K562 (cell line): ENCODE measurements around the gene MXD3. TPM values are rescaled to one million over a fixed set of nuclear protein-coding genes. Genes with fewer than 3 reads are reported as not detected.

Experiments
- ARID2 ChIP-seq: fragments of 450-650 bp; IDR thresholded peaks from 2 replicates; pipeline ENCODE4 v1.6.1; 2017; ENCODE audit warnings: antibody characterized with exemption, mild to moderate bottlenecking
- ASH1L ChIP-seq: fragments of 450-650 bp; IDR thresholded peaks from 2 replicates; pipeline ENCODE4 v1.6.1; 2018; ENCODE audit warnings: borderline replicate concordance, mild to moderate bottlenecking, low read depth; ENCODE audit not compliant: partially characterized antibody
- HCFC1 ChIP-seq: IDR thresholded peaks from 2 replicates; pipeline ENCODE4 v1.6.1; 2012; ENCODE audit warnings: low read depth, low read length, improper control_type of control experiment
- KDM2B ChIP-seq: fragments of 250-450 bp; sonication (Bioruptor Pico); IDR thresholded peaks from 2 replicates; pipeline ENCODE4 v1.8.0; 2021; ENCODE audit warnings: mild to moderate bottlenecking, moderate library complexity
- MCM5 ChIP-seq: fragments of 450-650 bp; IDR thresholded peaks from 2 replicates; pipeline ENCODE4 v1.6.1; 2016; ENCODE audit warnings: low read depth
- SIN3A ChIP-seq, 2 experiments: fragments of 150-350 bp in 1 of 2; IDR thresholded peaks; 2 replicates each; pipeline ENCODE4 v1.6.1; 2011 to 2016; ENCODE audit warnings: borderline replicate concordance in 2 of 2, low read depth in 2 of 2, low read length in 2 of 2, mild to moderate bottlenecking in 2 of 2, moderate library complexity in 2 of 2; ENCODE audit not compliant: control insufficient read depth in 1 of 2
- ZBTB8A ChIP-seq: fragments of 450-650 bp; IDR thresholded peaks from 2 replicates; pipeline ENCODE4 v1.6.1; 2018; ENCODE audit warnings: mild to moderate bottlenecking, moderate library complexity; ENCODE audit not compliant: partially characterized antibody
- ZNF41 ChIP-seq: fragments of 250-450 bp; sonication (Bioruptor Pico); conservative IDR thresholded peaks from 2 replicates; pipeline ENCODE4 v1.4.0; 2020; ENCODE audit warnings: mild to moderate bottlenecking
- polyA plus RNA-seq, 8 experiments: library from polyadenylated mRNA; depleted of rRNA in 4 of 8; stranded (reverse) in 5 of 8; unstranded in 3 of 8; fragments of >200 nt; fragmentation: Nextera tagmentation in 2 of 8; fragmentation: Illumina TruSeq in 1 of 8; extraction: Ambion mirVana in 2 of 8; extraction: Trizol in 1 of 8; gene quantifications; 2 replicates each; pipeline versions ENCODE4 v1.2.1 to v1.2.3, GENCODE V29; 2011 to 2014; ENCODE audit warnings: inconsistent platforms in 1 of 8, missing spikeins in 1 of 8
- total RNA-seq, 7 experiments: library from RNA; depleted of rRNA in 6 of 7; stranded (reverse); fragments of >200 nt in 6 of 7; fragmentation: Illumina TruSeq in 2 of 7; extraction: Trizol in 2 of 7; gene quantifications; 2 replicates each; pipeline versions ENCODE4 v1.2.1 to v1.2.3, GENCODE V29; 2011 to 2021; ENCODE audit warnings: low replicate concordance in 1 of 7
- TF ChIP-seq, protein P1 (sequence below): fragments of 450-650 bp; formaldehyde crosslinking; IDR thresholded peaks from 2 replicates; pipeline ENCODE4 v1.4.0; 2020; ENCODE audit warnings: mild to moderate bottlenecking
- TF ChIP-seq, protein P2 (sequence below), 2 experiments: IDR thresholded peaks in 1 of 2; conservative IDR thresholded peaks in 1 of 2; 2 replicates each; pipeline ENCODE4 v1.6.1; 2016; ENCODE audit warnings: low read depth in 2 of 2, mild to moderate bottlenecking in 1 of 2, missing compliant biosample characterization in 1 of 2, missing genetic modification characterization in 1 of 2, moderate library complexity in 1 of 2
- TF ChIP-seq, protein P3 (sequence below), 2 experiments: fragments of 450-650 bp in 1 of 2; IDR thresholded peaks; 2 replicates each; pipeline ENCODE4 v1.6.1; 2011 to 2017; ENCODE audit warnings: low read depth in 2 of 2, antibody characterized with exemption in 1 of 2, borderline replicate concordance in 1 of 2, low read length in 1 of 2, mild to moderate bottlenecking in 1 of 2, mixed read lengths in 1 of 2; ENCODE audit not compliant: control insufficient read depth in 1 of 2
- TF ChIP-seq, protein P4 (sequence below): fragments of 250-450 bp; sonication (Bioruptor Pico); IDR thresholded peaks from 2 replicates; pipeline ENCODE4 v1.8.0; 2021; ENCODE audit warnings: mild to moderate bottlenecking, moderate library complexity
- TF ChIP-seq, protein P5 (sequence below): sonication (generic); IDR thresholded peaks from 2 replicates; pipeline ENCODE4 v1.6.1; 2016
- TF ChIP-seq, protein P6 (sequence below): sonication (generic); formaldehyde crosslinking; IDR thresholded peaks from 2 replicates; pipeline ENCODE4 v1.9.0; 2022; ENCODE audit warnings: mild to moderate bottlenecking, missing genetic modification reagents

Gene MXD3
- total and polyA plus RNA-seq, 9 of the 15 experiments (the other 6 are each of a cell fraction or from before 2014, with no cell fraction given): 0.28 to 24.8 (median 4.5) TPM

DNA sequence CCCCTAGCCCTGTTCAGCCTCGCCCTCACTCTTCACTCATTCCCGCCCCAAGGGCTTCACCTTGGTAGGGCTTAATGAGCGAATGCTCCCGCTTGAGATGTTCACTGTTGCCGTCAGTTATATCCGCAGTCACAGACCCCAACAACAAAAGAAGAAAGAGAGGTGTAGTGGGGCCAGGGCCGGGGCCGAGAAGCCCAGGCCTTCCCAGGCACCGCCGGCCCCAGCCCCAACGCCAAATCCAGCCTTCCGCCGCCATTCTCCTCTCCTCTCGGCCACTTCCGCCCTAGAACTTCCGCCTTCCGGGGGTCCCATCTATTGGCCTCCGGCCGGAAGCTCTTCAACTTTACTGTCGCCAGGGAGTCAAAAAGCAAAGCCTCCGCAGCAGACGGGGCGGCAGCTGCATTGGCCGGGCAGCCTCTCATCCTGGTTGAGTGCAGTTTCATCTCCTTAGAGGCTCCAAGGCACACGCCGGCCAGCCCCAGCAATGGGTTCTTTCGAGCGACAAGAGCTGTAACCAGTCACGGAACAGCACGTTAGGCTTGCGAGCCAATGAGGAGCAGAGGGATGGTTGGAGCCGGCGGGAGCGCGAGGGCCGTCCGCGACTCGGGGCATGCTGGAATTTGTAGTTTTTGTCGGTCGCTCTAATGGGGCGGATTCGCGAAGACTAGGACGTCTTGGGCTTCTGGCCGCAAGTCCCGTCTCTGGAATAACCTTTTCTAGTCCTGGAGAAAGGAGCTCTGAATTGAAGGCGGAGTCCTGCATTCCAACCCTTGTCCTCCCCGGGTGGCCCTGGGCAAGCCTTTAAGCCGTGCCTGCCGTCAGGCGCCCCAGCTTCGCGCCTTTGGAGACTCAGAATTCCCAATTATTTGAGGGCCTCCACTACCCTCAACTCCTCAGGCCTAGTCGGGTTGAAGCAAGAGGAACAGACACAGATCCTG lies 40.0 kb upstream of the MXD3 start, which contains the start of gene LMAN2 (continued):
- TF ChIP-seq KDM2B (no peak), ARID2 (no peak), MCM5 (no peak), ASH1L (peak; percentile 96), SIN3A (IDR thresholded peaks at IDR 0.05; ENCODE audit: borderline replicate concordance in 2 of 2, control insufficient read depth in 1 of 2, low read depth in 2 of 2, low read length in 2 of 2) (peak; percentile 86 to 94), ZNF41 (CRISPR knock-in tag) (peak; percentile 56; the same call in 1 of the 2 replicates), ZBTB8A (no peak), HCFC1 (peak; percentile 91)
- TF ChIP-seq, protein P1, sequence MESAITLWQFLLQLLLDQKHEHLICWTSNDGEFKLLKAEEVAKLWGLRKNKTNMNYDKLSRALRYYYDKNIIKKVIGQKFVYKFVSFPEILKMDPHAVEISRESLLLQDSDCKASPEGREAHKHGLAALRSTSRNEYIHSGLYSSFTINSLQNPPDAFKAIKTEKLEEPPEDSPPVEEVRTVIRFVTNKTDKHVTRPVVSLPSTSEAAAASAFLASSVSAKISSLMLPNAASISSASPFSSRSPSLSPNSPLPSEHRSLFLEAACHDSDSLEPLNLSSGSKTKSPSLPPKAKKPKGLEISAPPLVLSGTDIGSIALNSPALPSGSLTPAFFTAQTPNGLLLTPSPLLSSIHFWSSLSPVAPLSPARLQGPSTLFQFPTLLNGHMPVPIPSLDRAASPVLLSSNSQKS: no peak
- TF ChIP-seq, protein P2, sequence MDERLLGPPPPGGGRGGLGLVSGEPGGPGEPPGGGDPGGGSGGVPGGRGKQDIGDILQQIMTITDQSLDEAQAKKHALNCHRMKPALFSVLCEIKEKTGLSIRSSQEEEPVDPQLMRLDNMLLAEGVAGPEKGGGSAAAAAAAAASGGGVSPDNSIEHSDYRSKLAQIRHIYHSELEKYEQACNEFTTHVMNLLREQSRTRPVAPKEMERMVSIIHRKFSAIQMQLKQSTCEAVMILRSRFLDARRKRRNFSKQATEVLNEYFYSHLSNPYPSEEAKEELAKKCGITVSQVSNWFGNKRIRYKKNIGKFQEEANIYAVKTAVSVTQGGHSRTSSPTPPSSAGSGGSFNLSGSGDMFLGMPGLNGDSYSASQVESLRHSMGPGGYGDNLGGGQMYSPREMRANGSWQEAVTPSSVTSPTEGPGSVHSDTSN (CRISPR knock-in tag; IDR thresholded peaks at IDR 0.05; ENCODE audit: low read depth): peak; percentile 91
- TF ChIP-seq, protein P2 (tag; conservative IDR thresholded peaks at IDR 0.05; ENCODE audit: low read depth): peak; percentile 99
- TF ChIP-seq, protein P3, sequence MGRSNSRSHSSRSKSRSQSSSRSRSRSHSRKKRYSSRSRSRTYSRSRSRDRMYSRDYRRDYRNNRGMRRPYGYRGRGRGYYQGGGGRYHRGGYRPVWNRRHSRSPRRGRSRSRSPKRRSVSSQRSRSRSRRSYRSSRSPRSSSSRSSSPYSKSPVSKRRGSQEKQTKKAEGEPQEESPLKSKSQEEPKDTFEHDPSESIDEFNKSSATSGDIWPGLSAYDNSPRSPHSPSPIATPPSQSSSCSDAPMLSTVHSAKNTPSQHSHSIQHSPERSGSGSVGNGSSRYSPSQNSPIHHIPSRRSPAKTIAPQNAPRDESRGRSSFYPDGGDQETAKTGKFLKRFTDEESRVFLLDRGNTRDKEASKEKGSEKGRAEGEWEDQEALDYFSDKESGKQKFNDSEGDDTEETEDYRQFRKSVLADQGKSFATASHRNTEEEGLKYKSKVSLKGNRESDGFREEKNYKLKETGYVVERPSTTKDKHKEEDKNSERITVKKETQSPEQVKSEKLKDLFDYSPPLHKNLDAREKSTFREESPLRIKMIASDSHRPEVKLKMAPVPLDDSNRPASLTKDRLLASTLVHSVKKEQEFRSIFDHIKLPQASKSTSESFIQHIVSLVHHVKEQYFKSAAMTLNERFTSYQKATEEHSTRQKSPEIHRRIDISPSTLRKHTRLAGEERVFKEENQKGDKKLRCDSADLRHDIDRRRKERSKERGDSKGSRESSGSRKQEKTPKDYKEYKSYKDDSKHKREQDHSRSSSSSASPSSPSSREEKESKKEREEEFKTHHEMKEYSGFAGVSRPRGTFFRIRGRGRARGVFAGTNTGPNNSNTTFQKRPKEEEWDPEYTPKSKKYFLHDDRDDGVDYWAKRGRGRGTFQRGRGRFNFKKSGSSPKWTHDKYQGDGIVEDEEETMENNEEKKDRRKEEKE (IDR thresholded peaks at IDR 0.05; ENCODE audit: borderline replicate concordance in 1 of 2, control insufficient read depth in 1 of 2, low read depth in 2 of 2, low read length in 1 of 2): peak in 1 of 2 experiments; percentile 96; a peak in 2 of 4 replicates
- TF ChIP-seq, protein P4, sequence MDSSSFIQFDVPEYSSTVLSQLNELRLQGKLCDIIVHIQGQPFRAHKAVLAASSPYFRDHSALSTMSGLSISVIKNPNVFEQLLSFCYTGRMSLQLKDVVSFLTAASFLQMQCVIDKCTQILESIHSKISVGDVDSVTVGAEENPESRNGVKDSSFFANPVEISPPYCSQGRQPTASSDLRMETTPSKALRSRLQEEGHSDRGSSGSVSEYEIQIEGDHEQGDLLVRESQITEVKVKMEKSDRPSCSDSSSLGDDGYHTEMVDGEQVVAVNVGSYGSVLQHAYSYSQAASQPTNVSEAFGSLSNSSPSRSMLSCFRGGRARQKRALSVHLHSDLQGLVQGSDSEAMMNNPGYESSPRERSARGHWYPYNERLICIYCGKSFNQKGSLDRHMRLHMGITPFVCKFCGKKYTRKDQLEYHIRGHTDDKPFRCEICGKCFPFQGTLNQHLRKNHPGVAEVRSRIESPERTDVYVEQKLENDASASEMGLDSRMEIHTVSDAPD: no peak
- TF ChIP-seq, protein P5, sequence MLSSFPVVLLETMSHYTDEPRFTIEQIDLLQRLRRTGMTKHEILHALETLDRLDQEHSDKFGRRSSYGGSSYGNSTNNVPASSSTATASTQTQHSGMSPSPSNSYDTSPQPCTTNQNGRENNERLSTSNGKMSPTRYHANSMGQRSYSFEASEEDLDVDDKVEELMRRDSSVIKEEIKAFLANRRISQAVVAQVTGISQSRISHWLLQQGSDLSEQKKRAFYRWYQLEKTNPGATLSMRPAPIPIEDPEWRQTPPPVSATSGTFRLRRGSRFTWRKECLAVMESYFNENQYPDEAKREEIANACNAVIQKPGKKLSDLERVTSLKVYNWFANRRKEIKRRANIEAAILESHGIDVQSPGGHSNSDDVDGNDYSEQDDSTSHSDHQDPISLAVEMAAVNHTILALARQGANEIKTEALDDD: no peak
- TF ChIP-seq, protein P6, sequence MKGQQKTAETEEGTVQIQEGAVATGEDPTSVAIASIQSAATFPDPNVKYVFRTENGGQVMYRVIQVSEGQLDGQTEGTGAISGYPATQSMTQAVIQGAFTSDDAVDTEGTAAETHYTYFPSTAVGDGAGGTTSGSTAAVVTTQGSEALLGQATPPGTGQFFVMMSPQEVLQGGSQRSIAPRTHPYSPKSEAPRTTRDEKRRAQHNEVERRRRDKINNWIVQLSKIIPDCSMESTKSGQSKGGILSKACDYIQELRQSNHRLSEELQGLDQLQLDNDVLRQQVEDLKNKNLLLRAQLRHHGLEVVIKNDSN (CRISPR knock-in tag): no peak; the same call in 1 of the 2 replicates
